GM19324 (cell line): ENCODE data around the gene XPNPEP1.

Source experiments
- ATAC-seq: cut with Tn5 transposase; IDR thresholded peaks from one replicate; pipeline ENCODE4 v1.9.1; 2021; ENCODE audit warnings: mild to moderate bottlenecking, moderate library complexity; ENCODE audit not compliant: unreplicated experiment, low FRiP score

Gene XPNPEP1

DNA sequence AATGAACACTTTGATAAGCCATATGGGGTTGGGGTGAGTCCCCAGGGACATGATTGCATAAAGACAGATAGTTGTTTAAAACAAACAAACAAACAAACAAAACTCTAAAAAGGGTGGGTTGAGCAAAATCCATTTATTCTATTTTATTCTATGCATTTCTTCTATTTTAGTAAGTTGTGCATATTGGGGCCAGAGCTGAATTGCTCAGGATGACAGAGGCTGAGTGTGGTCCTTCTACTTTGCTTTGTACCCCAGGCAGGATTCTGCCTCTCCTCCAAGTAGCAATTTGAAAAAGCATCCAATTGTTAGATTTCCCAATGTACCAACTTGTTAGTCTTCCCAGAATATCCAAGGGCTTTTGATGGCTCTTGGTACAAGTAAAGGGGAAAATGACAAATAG, 29.2 kb upstream of the XPNPEP1 start:
- no peak for ATAC-seq

DNA sequence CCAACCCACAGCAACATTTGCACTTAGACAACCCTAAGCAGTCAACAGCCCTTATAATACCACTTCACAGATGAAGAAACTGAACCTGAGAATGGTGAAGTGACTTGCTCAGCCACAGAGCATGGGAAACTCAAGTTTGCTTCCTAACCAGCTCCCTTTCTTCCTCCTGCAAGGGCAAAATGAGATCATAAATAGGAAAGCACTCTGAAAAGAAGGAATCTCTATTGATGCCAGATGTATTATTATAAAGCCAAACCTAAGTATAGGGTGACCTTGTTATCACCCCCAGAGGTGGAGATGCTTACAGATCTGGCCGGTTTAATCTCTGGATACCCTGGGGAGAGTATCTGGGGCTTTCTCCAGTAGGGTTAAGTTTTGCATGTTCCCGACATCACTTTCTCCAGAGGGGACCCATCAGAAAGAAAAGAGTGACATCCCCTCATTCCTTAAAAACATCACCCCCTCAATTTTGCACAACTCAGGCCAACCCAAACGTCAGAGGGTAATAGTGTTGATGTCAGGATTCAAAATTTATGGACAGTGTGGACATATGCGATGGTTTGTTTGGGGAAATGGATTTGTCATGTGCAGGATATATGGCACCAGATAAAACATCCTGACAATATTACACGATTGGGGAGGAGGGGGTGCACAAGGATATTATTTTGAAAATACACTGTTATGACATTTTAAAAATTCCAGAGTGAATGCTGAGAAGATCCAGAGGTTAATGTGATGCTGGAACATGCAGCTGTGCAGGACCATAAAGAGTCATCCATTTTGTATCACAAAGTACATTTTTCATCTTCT, 24.0 kb upstream of the XPNPEP1 start:
- no peak for ATAC-seq

DNA sequence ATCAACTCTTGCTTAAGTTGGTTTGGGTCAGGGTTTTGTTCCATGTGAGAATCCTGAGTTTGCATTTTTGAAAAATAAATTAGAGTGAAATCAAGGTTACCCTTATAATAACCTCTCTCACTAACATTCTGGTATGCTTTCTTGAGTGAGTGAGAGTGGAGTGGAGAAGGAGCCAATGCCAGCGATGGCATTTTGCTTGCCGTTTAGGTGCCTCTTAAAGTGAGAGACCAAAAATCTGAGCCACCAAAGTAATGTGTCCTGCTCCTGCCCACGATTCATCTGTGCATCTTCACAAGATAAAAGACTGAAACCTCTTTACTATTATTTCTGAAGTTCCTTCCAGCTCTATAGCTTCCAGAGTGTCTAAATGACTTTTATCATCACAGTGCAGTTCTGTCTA, 23.4 kb upstream of the XPNPEP1 start:
- no peak for ATAC-seq

DNA sequence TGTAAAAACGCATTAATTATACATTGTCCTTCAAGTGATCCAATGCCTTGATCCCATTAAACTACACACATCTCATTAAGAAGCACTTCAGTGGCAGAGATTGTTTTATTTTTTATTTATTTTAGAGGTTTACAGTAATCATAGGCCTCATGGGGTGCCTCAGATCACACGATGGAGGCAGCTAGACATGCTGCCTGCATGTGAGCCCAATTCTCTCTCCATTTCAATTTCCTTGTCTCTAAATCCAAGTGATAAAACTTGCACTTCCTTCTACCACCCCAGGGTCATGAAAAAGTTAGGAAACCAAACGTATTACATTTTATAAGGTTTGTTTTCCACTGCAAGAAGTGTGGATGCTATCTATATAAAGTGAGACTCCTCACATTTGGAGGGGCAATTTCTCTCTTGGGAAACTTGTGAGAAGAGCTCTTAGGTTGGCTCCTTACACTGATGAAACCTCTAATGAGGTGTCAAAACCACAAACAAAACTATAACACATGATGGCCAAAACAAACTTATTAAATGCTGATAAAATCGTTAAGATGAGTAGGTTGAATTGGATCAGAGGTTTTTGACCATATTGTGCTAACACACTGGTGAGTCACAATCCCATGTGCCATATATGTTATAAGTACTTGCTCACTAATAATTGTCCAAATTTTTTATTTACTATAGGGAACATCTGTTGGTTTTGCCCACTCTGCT, 22.3 kb upstream of the XPNPEP1 start:
- ATAC-seq: no peak

DNA sequence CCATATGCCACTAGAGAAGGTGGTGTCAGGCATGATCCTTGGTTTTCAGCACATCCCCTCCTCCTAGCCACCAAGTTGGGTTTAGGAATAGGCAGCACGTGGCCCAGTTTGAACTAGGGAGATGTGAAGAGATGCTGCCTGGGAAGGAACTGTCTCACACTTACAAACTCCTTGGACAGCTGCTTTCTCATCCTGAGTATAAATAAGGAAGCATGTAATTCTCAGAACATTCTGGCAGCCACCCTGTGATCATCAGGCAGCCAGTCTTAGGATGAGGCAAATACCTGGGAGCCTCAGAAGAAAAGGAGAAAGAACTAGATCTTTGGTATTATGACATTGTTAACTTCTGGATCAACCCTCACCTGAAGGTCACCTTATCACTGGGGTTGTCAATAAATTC, 21.3 kb upstream of the XPNPEP1 start:
- no peak for ATAC-seq

DNA sequence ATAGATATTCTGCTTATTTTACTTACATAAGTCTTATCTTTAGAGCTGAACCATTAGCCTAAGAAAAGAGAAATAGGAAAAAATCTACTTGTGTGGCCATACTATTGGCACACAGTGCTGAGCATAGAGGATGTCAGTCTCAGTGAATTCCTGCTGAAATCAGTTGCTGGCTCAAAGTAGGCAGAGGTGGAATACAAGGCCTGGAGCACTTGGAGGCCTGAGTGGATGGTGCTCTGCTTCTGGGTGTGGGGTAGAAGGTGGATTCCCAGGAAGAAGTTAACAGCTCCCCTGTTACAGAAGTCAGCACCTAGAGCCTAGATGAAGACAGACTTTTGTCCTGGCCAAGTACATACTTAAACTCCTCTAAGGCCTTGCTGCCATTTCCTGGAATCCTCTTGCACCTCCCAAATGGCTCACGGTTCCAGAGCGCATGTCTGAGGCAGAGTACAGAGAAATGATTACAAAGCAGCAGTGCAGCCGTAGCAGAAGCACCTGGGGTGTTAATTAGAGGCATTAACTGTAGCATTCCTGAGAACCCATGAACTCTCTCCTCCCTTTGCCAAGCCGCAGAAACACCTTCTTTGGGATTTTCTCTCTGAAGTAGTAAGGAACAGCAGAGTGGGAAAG, 18.0 kb upstream of the XPNPEP1 start:
- no peak for ATAC-seq

DNA sequence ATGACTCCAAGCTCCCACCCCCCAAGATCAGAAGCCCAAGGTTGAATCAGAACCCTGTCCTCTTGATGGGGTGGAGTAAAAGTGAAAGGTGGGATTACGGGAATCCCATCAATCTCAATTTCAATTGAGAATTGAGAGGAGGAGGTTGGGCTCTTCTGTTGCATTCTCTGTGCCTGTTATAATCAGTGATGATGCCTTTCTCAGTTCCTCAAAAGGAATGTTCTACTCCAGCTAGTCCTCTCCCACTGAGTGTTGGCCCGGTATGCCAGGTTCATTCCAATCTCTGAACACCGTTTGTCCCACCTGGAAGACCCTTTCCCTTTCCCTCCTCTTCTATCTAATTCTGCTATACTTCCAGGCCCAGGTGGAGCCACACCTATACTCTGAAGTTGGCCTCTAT, 17.2 kb upstream of the XPNPEP1 start:
- ATAC-seq: no peak

DNA sequence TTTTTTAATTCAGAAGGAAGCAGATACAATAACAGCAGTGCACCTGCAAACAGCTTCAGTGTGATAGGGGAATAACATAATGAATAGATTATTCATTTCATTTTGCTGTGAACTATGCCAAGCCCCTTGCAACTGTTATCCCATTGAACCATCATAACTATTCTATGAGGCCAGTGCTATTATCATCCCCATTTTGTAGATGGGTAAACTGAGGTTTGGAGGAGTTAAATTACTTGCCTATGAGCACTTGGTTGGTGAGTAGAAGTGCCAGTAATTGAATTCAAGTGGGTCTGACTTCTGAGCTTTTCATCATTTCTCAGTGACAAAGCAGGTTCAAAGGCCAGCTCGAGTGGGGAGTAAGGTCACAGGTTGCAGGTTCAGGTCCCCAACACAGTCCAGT, 16.8 kb upstream of the XPNPEP1 start:
- no peak for ATAC-seq

DNA sequence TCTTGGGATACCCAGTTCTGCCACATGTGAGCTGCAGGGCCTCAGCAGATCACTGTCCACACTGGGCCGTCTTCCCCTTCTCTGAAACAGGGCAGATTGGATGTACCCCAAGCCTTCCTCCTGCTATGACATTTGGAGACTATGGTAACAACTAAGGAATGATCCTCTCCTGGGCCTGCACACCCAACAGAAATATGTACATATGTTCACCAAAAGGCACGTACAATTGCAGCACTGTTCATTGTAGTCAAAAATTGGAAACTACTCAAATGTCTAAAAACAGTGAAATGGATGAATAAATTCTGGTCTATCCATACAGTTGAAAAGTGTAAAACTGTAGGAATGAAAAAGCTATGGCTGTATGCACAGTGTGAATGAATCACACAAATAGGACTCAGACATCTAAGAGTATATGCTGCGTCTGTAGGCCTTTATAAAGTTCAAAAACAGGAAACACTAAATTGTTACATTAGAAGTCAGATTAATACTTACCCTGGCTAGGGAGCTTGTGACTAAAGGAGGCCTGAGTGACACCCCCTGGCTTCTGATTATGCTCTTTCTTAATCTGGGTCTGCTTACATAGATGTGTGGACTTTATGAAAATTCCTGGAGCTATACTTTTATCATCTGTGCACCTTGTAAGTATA, 16.1 kb upstream of the XPNPEP1 start:
- ATAC-seq: no peak

DNA sequence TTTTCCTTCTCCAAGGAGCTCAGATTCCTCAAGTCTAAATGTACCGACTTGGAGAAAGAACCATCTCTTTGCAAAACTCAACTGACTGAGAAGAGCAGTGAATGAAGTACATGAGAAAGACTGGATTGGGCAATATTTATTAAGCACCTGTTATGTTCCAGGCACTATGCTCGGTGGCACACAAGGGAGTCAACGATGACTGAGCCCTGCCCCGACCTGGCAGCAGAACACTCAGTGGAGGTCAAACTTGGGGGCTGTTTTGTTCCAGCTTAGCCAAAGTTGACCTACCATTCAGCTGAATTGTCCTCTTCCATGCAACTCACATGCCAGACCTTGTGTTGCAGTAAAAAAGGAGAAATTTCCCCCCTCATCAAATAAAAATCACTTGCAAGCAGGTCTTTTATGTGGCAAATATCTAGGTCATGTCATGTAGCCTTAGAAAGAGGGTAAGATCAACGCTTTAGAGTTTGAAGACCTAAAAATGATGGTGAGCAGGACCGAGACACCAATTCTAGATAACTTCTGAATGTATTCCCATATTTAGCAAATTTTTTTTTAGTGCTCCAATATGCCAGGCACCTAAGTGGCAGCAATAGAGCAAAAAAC, 14.3 kb upstream of the XPNPEP1 start:
- ATAC-seq: no peak

DNA sequence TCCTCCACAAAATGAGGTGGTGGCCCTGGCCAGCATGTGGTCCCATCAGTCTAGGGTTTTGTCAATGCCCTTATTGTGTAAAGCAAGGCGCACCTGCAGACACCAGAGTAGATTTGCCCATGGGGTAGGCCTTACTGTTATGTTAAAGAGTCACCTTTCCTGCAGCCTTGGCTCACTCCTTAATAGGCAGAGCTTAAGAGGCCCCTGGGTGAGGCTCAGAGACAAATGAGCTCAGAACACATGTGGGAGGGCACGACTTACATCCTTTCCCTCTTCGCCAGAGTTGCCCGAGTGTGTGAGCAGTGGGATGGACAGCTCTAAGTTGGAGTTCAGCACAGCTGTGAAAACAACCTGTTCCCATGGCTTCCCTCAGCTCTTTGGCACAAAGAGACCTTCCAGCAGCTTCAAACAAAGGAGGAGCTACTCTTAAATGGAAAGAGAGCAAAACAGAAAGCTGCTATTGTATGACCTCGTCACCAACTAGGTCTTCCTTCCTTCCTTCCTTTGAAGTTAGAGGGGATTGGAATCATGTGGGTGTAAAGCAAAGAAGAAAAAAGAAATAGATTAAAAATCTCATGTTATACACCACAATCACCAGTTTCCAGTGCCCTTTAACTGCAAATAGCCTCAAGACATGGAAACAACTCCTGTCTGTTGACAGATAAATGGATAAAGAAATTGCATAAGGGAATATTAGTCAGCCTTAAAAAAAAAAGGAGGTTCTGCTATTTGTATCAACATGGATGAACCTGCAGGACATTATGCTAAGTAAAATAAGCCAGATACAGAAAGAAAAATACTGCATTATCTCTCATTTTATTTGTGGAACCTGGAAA, 11.9 kb upstream of the XPNPEP1 start:
- no peak for ATAC-seq

DNA sequence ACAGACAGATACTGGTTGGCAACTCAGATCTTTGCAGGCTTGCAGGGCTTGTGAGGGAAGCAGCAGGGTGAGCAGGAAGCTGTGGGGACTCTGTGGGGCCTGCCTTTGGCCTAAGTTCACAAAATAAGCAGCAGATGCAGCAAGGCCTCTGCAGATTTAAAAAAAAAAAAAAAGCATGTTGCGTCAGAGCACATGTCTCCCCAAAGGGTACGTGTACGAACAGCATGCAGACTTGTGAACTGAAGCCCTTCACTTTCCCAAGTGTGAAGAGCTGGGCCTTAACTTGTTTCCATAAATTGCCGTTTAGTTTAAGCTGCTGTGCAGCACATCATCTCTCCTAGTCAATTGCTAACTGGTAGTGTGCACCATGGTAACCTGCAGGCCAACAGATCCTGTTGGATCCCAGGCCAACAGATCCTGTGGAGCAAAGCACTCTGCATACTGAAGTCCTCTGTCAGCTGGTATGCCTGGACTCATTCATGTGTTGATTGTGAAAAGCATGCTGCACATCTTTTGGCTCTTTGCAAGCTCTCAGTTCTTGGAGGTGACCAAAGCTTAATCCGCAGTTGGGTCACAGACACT, 10.8 kb upstream of the XPNPEP1 start:
- no peak for ATAC-seq

DNA sequence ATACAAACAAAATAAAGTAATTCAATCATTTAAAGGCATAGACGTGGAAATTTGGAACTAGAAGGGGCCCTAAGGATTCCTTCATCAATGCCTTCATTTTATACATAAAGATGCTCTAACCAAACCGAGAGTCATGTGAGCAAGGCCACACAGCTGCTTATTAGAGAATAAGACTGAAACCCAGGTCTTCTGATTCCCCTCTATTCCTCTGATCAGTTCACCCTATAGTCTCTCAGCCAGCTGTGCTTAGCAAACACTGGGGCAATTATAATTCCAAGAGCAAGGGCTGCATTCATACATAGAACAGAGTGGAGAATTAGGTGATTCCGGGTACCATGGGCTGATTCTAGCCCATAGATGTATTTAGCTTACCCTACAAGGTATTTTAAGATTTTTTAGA, 9.7 kb upstream of the XPNPEP1 start:
- no peak for ATAC-seq

DNA sequence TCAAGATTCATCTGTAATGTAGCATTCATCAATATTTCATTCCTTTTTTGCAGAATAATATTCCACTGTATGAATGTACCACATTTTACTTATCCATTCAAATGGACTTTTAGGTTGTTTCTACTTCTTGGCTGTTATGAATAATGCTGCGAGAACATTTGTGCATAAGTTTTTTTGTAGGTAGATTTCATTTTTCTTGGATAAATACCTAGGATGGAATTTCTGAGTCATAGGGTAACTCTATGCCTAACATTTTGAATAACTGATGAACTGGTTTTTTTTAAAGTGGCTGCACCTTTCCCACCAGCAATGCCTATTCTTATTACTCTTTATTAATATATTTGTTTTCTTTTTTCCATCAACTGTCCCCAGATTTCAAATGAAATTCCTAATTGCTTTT, 9.1 kb upstream of the XPNPEP1 start:
- ATAC-seq: no peak

DNA sequence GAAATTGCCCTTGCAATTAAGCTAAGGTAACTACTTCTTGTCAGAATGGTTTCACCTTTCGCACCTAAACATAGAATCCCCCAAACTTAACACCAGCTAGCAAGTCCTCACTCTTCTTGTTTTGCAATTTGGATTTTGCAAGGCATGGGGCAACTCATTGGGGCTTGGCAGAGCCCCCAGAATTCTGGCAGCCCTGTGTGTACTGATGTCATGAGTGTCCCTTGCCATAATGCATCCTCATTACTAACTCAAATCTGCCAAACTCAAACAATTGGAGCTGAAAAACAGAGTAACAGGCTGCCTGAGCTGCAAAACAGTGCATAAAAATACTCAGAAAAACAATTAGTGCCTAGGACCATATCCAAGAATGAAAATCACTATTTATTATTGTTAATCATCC, 7.9 kb upstream of the XPNPEP1 start:
- ATAC-seq: no peak

DNA sequence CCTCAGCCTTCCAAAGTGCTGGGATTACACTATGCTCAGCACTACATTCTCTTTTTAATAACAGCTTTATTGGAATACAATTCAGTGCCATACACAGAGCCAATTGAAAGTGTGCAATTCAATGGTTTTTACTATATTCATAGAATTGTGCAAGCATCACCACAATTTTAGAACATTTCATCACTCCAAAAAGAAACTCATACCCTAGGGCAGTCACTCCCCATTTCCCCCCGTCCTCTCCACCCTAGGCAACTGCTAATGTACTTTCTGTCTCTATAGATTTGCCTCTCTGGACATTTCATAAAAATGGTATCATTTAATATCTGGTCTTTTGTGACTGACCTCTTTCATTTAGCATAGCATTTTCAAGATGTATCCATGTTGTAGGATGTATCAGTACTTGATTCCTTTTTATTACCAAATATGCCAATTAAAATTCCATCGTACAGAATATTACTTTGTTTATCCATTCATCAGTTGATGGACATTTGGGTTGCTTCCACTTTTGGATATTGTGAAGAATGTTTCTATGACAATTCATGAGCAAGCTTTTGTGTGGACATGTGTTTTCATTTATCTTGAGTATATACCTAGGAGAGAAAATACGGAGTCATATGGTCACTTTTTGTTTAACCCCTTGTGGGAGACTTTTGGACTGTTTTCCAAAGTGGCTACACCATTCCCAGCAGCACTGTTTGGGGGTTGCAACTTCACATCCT, 6.3 kb upstream of the XPNPEP1 start:
- ATAC-seq: no peak

DNA sequence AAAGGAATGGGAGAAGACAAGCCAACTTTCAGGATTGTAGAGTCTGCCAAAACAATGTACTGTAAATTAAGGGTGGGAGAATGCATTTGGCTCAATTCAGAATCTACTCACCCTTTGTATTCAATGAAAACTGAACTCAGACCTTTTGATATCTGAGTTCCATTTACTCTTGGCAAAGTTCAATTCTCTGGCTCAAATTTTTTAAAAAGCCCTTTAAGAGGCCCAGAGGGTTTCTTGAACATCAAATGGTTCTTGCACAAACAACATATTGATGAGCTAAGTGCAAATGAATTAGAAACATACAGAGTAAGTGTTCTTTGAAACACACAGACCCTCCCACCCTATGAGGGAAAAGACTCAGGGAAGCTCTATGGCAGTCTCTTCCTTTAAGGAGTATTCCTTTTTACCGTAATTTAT, 5.2 kb upstream of the XPNPEP1 start:
- no peak for ATAC-seq

DNA sequence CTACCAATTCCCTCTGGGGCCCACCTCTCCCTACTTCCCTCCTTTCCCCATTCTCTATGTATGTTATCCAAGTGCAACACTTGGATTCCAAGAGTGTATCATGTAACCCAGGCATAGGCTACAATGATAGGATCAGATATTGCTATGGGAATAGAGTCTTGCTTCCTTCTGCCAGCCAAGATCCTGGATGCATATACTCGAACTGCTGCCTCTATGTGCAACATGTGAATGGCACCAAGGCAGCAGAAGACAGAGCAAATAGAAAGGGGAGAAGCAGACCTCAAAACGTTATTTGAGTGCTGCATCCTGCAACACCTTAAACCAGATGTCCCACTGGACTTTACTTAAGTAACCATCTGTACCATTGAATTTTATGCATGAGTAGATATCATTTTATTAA, 3.5 kb upstream of the XPNPEP1 start:
- ATAC-seq: no peak
